Measurements from ENCODE around the gene RND2. TPM values are rescaled to one million over a fixed set of nuclear protein-coding genes. Genes with fewer than 3 reads are reported as not detected.

Gene RND2
- total RNA-seq, 1 experiment from 2014 or later: 0.26 TPM

DNA sequence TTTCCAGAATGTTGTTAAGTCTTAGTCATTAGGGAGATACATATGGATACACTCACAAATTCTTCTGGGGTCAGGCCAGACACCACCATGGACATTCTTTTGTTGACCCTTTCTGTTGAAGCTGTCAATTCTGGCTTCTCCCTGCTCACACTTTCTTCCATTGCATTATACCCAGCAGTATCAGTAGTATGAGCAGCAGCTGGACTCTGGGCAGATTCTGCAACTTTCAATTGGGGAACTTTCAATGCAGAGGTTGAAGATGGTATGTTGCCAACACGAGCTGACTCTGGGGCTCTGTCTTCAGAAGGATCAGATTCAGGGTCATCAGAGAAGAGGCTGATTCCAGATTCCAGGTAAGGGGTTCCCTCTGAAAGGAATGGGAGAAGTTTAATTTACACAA is 45.8 kb downstream of the RND2 start:
- no peaks in the 10 kb centered on the region for H3K27me3 ChIP-seq (ENCODE audit: insufficient read depth, low read depth)
- POLR2A ChIA-PET (ENCODE audit: unreplicated experiment): no interaction called here
- BruUV-seq (replicated peaks): no TSS peak
- H3K9me2 ChIP-seq (ENCODE audit: insufficient read depth): no peaks in the 10 kb centered on the region
- H3K79me2 ChIP-seq (ENCODE audit: low read depth): no peaks in the 10 kb centered on the region
- H3K36me3 ChIP-seq (ENCODE audit: low read depth): peaks cover 9% of the 10 kb centered on the region; the same call in 1 of the 2 replicates
- no peak overlapping the region for H3K4me2 ChIP-seq
- TF ChIP-seq EZH2 (IDR thresholded peaks at IDR 0.05; ENCODE audit: low read depth): no peak
- TF ChIP-seq CTCF (conservative IDR thresholded peaks at IDR 0.05): no peak
- peaks cover 7% of the 10 kb centered on the region for H3F3A ChIP-seq (ENCODE audit: insufficient read depth, low read depth)
- intact Hi-C loops (cut with micrococcal nuclease; ENCODE audit: unreplicated experiment): no loop called here
- H4K20me1 ChIP-seq (ENCODE audit: insufficient read depth): no peaks in the 10 kb centered on the region
- H3K4me3 ChIP-seq: no peak overlapping the region
- no peak overlapping the region for H3K27ac ChIP-seq
- H2AFZ ChIP-seq: no peak overlapping the region
- DNase-seq: no peak
- no peaks in the 10 kb centered on the region for H3K9me3 ChIP-seq (ENCODE audit: insufficient read depth, low read depth)
- no peaks in the 10 kb centered on the region for H3K4me1 ChIP-seq (replicated peaks; ENCODE audit: insufficient read depth)
- CTCF ChIA-PET: no interaction called here

DNA sequence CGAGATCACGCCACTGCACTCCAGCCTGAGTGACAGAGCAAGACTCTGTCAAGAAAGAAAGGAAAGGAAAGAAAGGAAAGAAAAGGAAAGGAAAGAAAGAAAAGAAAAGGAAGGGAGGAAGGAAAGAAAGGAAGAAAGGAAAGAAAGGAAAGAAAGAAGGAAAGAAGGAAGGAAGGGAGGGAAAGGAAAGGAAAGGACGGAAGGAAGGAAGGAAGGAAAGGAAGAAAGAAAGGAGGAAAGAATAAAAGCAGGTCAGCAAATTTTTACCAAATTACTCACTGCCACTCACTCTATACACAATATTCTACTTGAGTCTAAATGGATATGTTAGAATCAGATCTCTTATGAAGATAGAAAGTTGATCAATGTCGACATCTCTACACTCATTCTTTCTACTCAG is 49.8 kb downstream of the RND2 start:
- no peak for DNase-seq
- TF ChIP-seq CTCF (conservative IDR thresholded peaks at IDR 0.05): no peak
- no peak for TF ChIP-seq EZH2 (IDR thresholded peaks at IDR 0.05; ENCODE audit: low read depth)
- no peaks in the 10 kb centered on the region for H4K20me1 ChIP-seq (ENCODE audit: insufficient read depth)
- no TSS peak for BruUV-seq (replicated peaks)
- H3K4me1 ChIP-seq (replicated peaks; ENCODE audit: insufficient read depth): no peaks in the 10 kb centered on the region
- H3K9me3 ChIP-seq (ENCODE audit: insufficient read depth, low read depth): no peaks in the 10 kb centered on the region
- POLR2A ChIA-PET (ENCODE audit: unreplicated experiment): no interaction called here
- H2AFZ ChIP-seq: no peak overlapping the region
- no peaks in the 10 kb centered on the region for H3K79me2 ChIP-seq (ENCODE audit: low read depth)
- no peak overlapping the region for H3K27ac ChIP-seq
- CTCF ChIA-PET: no interaction called here
- H3K27me3 ChIP-seq (ENCODE audit: insufficient read depth, low read depth): no peaks in the 10 kb centered on the region
- H3K36me3 ChIP-seq (ENCODE audit: low read depth): peaks cover 9% of the 10 kb centered on the region; the same call in 1 of the 2 replicates
- no peak overlapping the region for H3K4me3 ChIP-seq
- H3K9me2 ChIP-seq (ENCODE audit: insufficient read depth): no peaks in the 10 kb centered on the region
- intact Hi-C loops (cut with micrococcal nuclease; ENCODE audit: unreplicated experiment): no loop called here
- no peak overlapping the region for H3K4me2 ChIP-seq
- peaks cover 7% of the 10 kb centered on the region for H3F3A ChIP-seq (ENCODE audit: insufficient read depth, low read depth)

DNA sequence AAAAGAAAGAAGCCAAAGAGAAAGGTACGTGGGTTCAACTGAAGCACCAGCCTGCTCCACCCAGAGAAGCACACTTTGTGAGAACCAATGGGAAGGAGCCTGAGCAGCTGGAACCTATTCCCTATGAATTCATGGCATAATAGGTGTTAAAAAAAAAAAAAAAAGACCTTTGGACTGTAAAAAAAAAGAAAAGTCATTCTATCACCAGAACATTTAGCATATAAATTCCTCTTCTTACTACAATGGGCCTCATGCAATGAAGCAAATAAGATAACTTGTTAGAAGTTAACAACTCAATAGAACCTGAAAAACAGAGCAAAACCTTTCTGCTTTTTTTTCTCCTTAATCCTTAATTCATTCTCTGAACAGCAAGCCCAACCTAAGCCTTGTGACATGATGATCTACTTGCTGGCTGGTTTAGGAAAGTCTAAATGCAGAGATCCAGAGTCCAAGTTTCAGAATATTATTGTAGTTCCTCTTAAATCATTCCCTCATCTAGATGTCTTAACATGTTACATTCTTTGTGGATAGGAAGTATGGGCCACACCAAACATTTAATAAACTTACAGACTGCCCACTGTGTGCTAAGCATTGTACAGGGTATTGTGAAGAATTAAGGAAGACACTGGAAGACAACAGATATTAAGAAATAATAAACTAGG is 54.7 kb downstream of the RND2 start:
- H3K4me3 ChIP-seq: no peak overlapping the region
- H3K27ac ChIP-seq: no peak overlapping the region
- intact Hi-C loops (cut with micrococcal nuclease; ENCODE audit: unreplicated experiment): no loop called here
- DNase-seq: no peak
- BruUV-seq (replicated peaks): no TSS peak
- no peaks in the 10 kb centered on the region for H3K79me2 ChIP-seq (ENCODE audit: low read depth)
- no peaks in the 10 kb centered on the region for H3F3A ChIP-seq (ENCODE audit: insufficient read depth, low read depth)
- TF ChIP-seq CTCF (conservative IDR thresholded peaks at IDR 0.05): no peak
- ChIA-PET CTCF (no interaction called here), POLR2A (ENCODE audit: unreplicated experiment) (no interaction called here)
- no peaks in the 10 kb centered on the region for H3K9me3 ChIP-seq (ENCODE audit: insufficient read depth, low read depth)
- H3K4me2 ChIP-seq: no peak overlapping the region
- no peaks in the 10 kb centered on the region for H3K9me2 ChIP-seq (ENCODE audit: insufficient read depth)
- H3K4me1 ChIP-seq (replicated peaks; ENCODE audit: insufficient read depth): no peaks in the 10 kb centered on the region
- H3K36me3 ChIP-seq (ENCODE audit: low read depth): 0 out of 2 replicates have a peak, but pooled peaks cover 5% of the 10 kb centered on the region
- no peaks in the 10 kb centered on the region for H3K27me3 ChIP-seq (ENCODE audit: insufficient read depth, low read depth)
- no peak overlapping the region for H2AFZ ChIP-seq
- H4K20me1 ChIP-seq (ENCODE audit: insufficient read depth): no peaks in the 10 kb centered on the region

Other genes with a start within 250 kb of the RND2 start
- 8.3 and 11.9 TPM in 2 replicates for gene WNK4, start 244.6 kb upstream of the RND2 start, total RNA-seq (2021)
- 49.3 and 49.9 TPM in 2 replicates for gene COA3, start 226.5 kb upstream of the RND2 start, total RNA-seq (2021)
- gene CNTD1, start 226.4 kb upstream of the RND2 start, total RNA-seq (2021): not detected in 2 replicates
- 58.9 and 66.0 TPM in 2 replicates for gene BECN1, start 200.9 kb upstream of the RND2 start, total RNA-seq (2021)
- 115 and 122 TPM in 2 replicates for gene PSME3, start 191.8 kb upstream of the RND2 start, total RNA-seq (2021)
- gene AOC2, start 180.7 kb upstream of the RND2 start, total RNA-seq (2021): 3.7 TPM in 2 replicates
- 0.98 and 2.8 TPM in 2 replicates for gene AOC3, start 174.0 kb upstream of the RND2 start, total RNA-seq (2021)
- not detected in 2 replicates for gene G6PC1, start 124.4 kb upstream of the RND2 start, total RNA-seq (2021)
- 32.6 and 35.4 TPM in 2 replicates for gene AARSD1, start 60.8 kb upstream of the RND2 start, total RNA-seq (2021)
- 0.70 and 1.3 TPM in 2 replicates for gene PTGES3L, start 45.2 kb upstream of the RND2 start, total RNA-seq (2021)
- gene RUNDC1, start 44.7 kb upstream of the RND2 start, total RNA-seq (2021): 12.7 and 13.8 TPM in 2 replicates
- gene RPL27, start 26.8 kb upstream of the RND2 start, total RNA-seq (2021): 593 and 950 TPM in 2 replicates
- gene IFI35, start 18.4 kb upstream of the RND2 start, total RNA-seq (2021): 19.7 and 22.1 TPM in 2 replicates
- gene VAT1, start 2.8 kb upstream of the RND2 start, total RNA-seq (2021): 212 and 220 TPM in 2 replicates
- gene BRCA1, start 100.1 kb downstream of the RND2 start, total RNA-seq (2021): 40.9 and 52.0 TPM in 2 replicates
- 80.5 and 93.7 TPM in 2 replicates for gene NBR1, start 146.0 kb downstream of the RND2 start, total RNA-seq (2021)
- gene TMEM106A, start 186.6 kb downstream of the RND2 start, total RNA-seq (2021): 8.3 and 8.6 TPM in 2 replicates
- gene CCDC200, start 203.4 kb downstream of the RND2 start, total RNA-seq (2021): not detected in 2 replicates
- 4,274 and 6,356 TPM in 2 replicates for gene RNU2-1, start 208.7 kb downstream of the RND2 start, total RNA-seq (2021)

All from PC-9 (cell line).